NCI-H146 (cell line): ENCODE results near the gene PDC.
"Not testable (repeated sequence)": the region's sequence is repeated elsewhere in the genome, so short reads cannot be mapped to it uniquely, and the experiment has no call there.

Experiments
- DNase-seq: peaks from one replicate; lab custom pipeline; 2025; lab: John Stamatoyannopoulos, UW

Gene PDC

GRCh38 chr1:186401446-186401845, 59.5 kb downstream of the PDC start:
- DNase-seq: not testable (repeated sequence)
